SK-N-SH (cell line): Measurements from ENCODE around the gene CRB1. TPM values are rescaled to one million over a fixed set of nuclear protein-coding genes. Genes with fewer than 3 reads are reported as not detected.
A peak's percentile ranks its signal among the peaks of the same experiment; 100 is the strongest.

Source experiments
- CTCF ChIA-PET: fragments of 300-600, 350-600 bp; formaldehyde crosslinking; extraction: SDS; loops from one replicate; lab custom pipeline; 2021; lab: Yijun Ruan, JAX
- POLR2A ChIA-PET: fragments of 350-600 bp; sonication (Branson Sonifier 250); formaldehyde crosslinking; extraction: SDS; loops from one replicate; lab custom pipeline; 2020; ENCODE audit warnings: antibody characterized with exemption, inconsistent platforms; lab: Yijun Ruan, JAX
- DNase-seq: peaks from one replicate; pipeline ENCODE4 v3.0.0; 2012
- H2AFZ ChIP-seq: fragments of 200-600 bp; sonication (generic); 2 replicates; pipeline ENCODE4 v1.8.1; 2016; ENCODE audit warnings: antibody characterized with exemption, mild to moderate bottlenecking, low read depth
- H3F3A ChIP-seq: fragments of 200-600 bp; sonication (generic); replicated peaks from 2 replicates; pipeline ENCODE3; 2016; ENCODE audit warnings: antibody characterized with exemption, mild to moderate bottlenecking; ENCODE audit not compliant: insufficient read depth
- H3K27ac ChIP-seq, 2 experiments: fragments of 200-500 bp in 1 of 2; fragments of 200-600 bp in 1 of 2; sonication (Bioruptor generic) in 1 of 2; sonication (generic), shearing (Covaris generic) in 1 of 2; 2 replicates each; pipeline versions ENCODE4 v1.5.1 to v1.6.1; 2014 to 2016; ENCODE audit warnings: low read depth in 2 of 2, inconsistent platforms in 1 of 2, low read length in 1 of 2, mild to moderate bottlenecking in 1 of 2, mixed read lengths in 1 of 2
- H3K27me3 ChIP-seq: fragments of 200-600 bp; sonication (generic), shearing (Covaris generic); 2 replicates; pipeline ENCODE4 v1.6.1; 2016; ENCODE audit warnings: mixed run types; ENCODE audit not compliant: insufficient read depth
- H3K36me3 ChIP-seq, 2 experiments: fragments of 200-500 bp in 1 of 2; fragments of 200-600 bp in 1 of 2; sonication (Bioruptor generic) in 1 of 2; sonication (generic) in 1 of 2; replicated peaks in 1 of 2; 2 replicates each; pipeline versions ENCODE3 to v1.5.1; 2014 to 2016; ENCODE audit warnings: low read length in 1 of 2, mild to moderate bottlenecking in 1 of 2; ENCODE audit not compliant: insufficient read depth in 2 of 2, control insufficient read depth in 1 of 2
- H3K4me1 ChIP-seq, 2 experiments: fragments of 200-500 bp in 1 of 2; fragments of 200-600 bp in 1 of 2; sonication (Bioruptor generic) in 1 of 2; sonication (generic), shearing (Covaris generic) in 1 of 2; 2 replicates each; pipeline versions ENCODE4 v1.5.1 to v1.6.1; 2014 to 2016; ENCODE audit warnings: low read depth in 1 of 2, low read length in 1 of 2, mixed run types in 1 of 2; ENCODE audit not compliant: insufficient read depth in 2 of 2, control insufficient read depth in 1 of 2
- H3K4me2 ChIP-seq: fragments of 200-600 bp; sonication (generic), shearing (Covaris generic); 2 replicates; pipeline ENCODE4 v1.6.1; 2017; ENCODE audit warnings: mixed run types
- H3K4me3 ChIP-seq, 2 experiments: fragments of 200-500 bp in 1 of 2; fragments of 200-600 bp in 1 of 2; sonication (Bioruptor generic) in 1 of 2; sonication (generic), shearing (Covaris generic) in 1 of 2; 2 replicates each; pipeline versions ENCODE4 v1.5.1 to v1.8.1; 2014 to 2016; ENCODE audit warnings: low read depth in 2 of 2, inconsistent platforms in 1 of 2, low read length in 1 of 2, mild to moderate bottlenecking in 1 of 2, mixed read lengths in 1 of 2, moderate library complexity in 1 of 2
- H3K79me2 ChIP-seq: fragments of 200-600 bp; sonication (generic); 2 replicates; pipeline ENCODE4 v1.8.1; 2017; ENCODE audit warnings: mild to moderate bottlenecking; ENCODE audit not compliant: insufficient read depth
- H3K9ac ChIP-seq: fragments of 200-600 bp; sonication (generic); 2 replicates; pipeline ENCODE4 v1.6.1; 2017; ENCODE audit warnings: mixed run types
- H3K9me2 ChIP-seq: fragments of 200-600 bp; sonication (generic); 2 replicates; pipeline ENCODE4 v1.6.1; 2017; ENCODE audit warnings: mixed run types
- H3K9me3 ChIP-seq: fragments of 200-600 bp; sonication (generic); 2 replicates; pipeline ENCODE4 v1.6.1; 2017; ENCODE audit warnings: mixed run types, mild to moderate bottlenecking, moderate library complexity
- H4K20me1 ChIP-seq: fragments of 200-600 bp; sonication (generic); 2 replicates; pipeline ENCODE4 v1.6.1; 2017; ENCODE audit warnings: mild to moderate bottlenecking, mixed run types; ENCODE audit not compliant: insufficient read depth
- CHD2 ChIP-seq: fragments of 150-350 bp; IDR thresholded peaks from 2 replicates; pipeline ENCODE4 v1.6.1; 2018; ENCODE audit warnings: low read length; ENCODE audit not compliant: partially characterized antibody
- ELF1 ChIP-seq: IDR thresholded peaks from 2 replicates; pipeline ENCODE4 v1.4.0; 2012
- EP300 ChIP-seq, 2 experiments: IDR thresholded peaks; 2 replicates each; pipeline versions ENCODE4 v1.4.0 to v1.6.1; 2012; ENCODE audit warnings: borderline replicate concordance in 1 of 2, low read depth in 1 of 2, low read length in 1 of 2
- GATA2 ChIP-seq: sonication (generic); formaldehyde crosslinking; IDR thresholded peaks from 2 replicates; pipeline ENCODE4 v1.5.0; 2020; ENCODE audit warnings: mild to moderate bottlenecking, missing genetic modification reagents
- IRF3 ChIP-seq: fragments of 150-350 bp; IDR thresholded peaks from 2 replicates; pipeline ENCODE4 v1.6.1; 2016; ENCODE audit warnings: mild to moderate bottlenecking, low read depth, low read length
- MXI1 ChIP-seq: IDR thresholded peaks from 2 replicates; pipeline ENCODE4 v1.6.1; 2012; ENCODE audit warnings: mild to moderate bottlenecking, low read depth, low read length, improper control_type of control experiment
- NFIC ChIP-seq: IDR thresholded peaks from 2 replicates; pipeline ENCODE4 v1.4.0; 2012; ENCODE audit warnings: borderline replicate concordance
- POLR2AphosphoS5 ChIP-seq: IDR thresholded peaks from 2 replicates; pipeline ENCODE4 v1.6.1; 2012; ENCODE audit warnings: low read depth, low read length
- RCOR1 ChIP-seq: fragments of 150-350 bp; IDR thresholded peaks from 2 replicates; pipeline ENCODE4 v1.6.1; 2017; ENCODE audit warnings: antibody characterized with exemption, low read length
- RXRA ChIP-seq: IDR thresholded peaks from 2 replicates; pipeline ENCODE4 v1.4.0; 2012; ENCODE audit warnings: low read depth, mild to moderate bottlenecking, borderline replicate concordance
- SIN3A ChIP-seq: IDR thresholded peaks from 2 replicates; pipeline ENCODE4 v1.6.1; 2012; ENCODE audit warnings: low read depth, mild to moderate bottlenecking, low read length, moderate library complexity, borderline replicate concordance
- SMC3 ChIP-seq: IDR thresholded peaks from 2 replicates; pipeline ENCODE4 v1.6.1; 2012; ENCODE audit warnings: low read depth, low read length, improper control_type of control experiment
- TEAD4 ChIP-seq: IDR thresholded peaks from 2 replicates; pipeline ENCODE4 v1.4.0; 2012; ENCODE audit warnings: mild to moderate bottlenecking, borderline replicate concordance; ENCODE audit not compliant: insufficient read depth
- USF2 ChIP-seq: fragments of 150-350 bp; IDR thresholded peaks from 2 replicates; pipeline ENCODE4 v1.6.1; 2017; ENCODE audit warnings: antibody characterized with exemption, low read length, low read depth, borderline replicate concordance
- WGBS: methylation state at CpG from one replicate; pipeline ENCODE4 v1.1.6; 2017; ENCODE audit warnings: low lambda C conversion rate; 5-methylcytosine and 5-hydroxymethylcytosine counted together
- polyA plus RNA-seq, 3 experiments: library from polyadenylated mRNA; depleted of rRNA; stranded (reverse); fragments of >200 nt; gene quantifications; 2 replicates each; pipeline ENCODE4 v1.2.3, GENCODE V29; 2012
- TF ChIP-seq, protein P1 (sequence below): IDR thresholded peaks from 2 replicates; pipeline ENCODE4 v1.6.1; 2012; ENCODE audit warnings: mild to moderate bottlenecking, low read depth, low read length, moderate library complexity

The CRB1 gene
- polyA plus RNA-seq, 1 of the 3 experiments (the other 2 are of a cell fraction): 0.13 TPM

DNA sequence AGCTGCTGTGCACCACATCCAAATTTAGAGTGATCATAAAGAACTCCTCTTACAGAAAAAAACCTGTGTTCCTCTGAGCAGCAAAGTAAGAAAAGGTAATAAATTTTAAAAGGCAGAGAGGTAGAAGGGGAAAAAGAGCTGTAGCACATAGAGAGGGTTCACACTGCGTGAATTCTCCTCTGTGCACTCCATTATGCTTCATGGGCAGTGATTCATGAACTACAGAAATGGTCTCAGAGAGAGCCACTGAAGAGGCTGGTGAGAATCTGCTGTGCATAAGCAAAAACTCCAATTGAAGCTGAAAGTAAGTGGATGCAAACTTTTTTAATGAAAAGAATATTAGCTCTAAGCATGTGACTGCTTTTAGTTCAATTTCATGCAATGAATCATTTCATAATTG lies 65.0 kb downstream of the CRB1 start (continued):
- TF ChIP-seq IRF3: no peak

DNA sequence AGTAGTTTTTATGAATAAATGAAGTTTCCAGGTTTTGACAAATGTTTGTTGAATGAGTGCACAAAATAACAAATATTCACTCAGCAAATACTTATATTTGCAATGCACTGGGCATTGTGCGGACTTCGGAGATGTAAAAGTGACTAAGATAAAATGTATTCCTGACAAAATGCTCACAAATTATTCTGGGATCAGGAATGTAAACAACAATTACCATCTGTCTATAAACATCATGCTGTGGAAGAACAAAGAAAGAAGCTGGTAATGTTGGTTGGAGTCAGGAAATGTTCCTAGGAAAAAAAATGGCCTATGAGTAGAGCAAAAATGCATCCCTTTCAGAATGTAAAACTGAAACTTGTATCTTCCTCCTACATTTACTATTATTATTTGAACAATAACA lies 68.5 kb downstream of the CRB1 start:
- no peaks in the 10 kb centered on the region for H3K27me3 ChIP-seq
- H3K4me1 ChIP-seq: peaks cover 0 to 7% of the 10 kb centered on the region in 2 experiments; a peak in 2 of 4 replicates
- H2AFZ ChIP-seq: no peak overlapping the region
- ChIA-PET CTCF (interaction anchor here (1.0 to 2.1 kb wide), 2 partner anchors 9 to 40 kb away, joined by 3 to 5 read pairs; no protein-coding TSS in a partner anchor), POLR2A (no interaction called here)
- no peaks in the 10 kb centered on the region for H4K20me1 ChIP-seq
- H3K9me3 ChIP-seq: no peaks in the 10 kb centered on the region
- no peaks in the 10 kb centered on the region for H3K9me2 ChIP-seq
- no peak for DNase-seq
- no peak overlapping the region for H3K4me2 ChIP-seq
- no peak overlapping the region for H3K4me3 ChIP-seq
- H3F3A ChIP-seq: peaks cover 3% of the 10 kb centered on the region
- H3K36me3 ChIP-seq: no peaks in the 10 kb centered on the region
- no peak overlapping the region for H3K27ac ChIP-seq
- H3K79me2 ChIP-seq: no peaks in the 10 kb centered on the region
- no peak for TF ChIP-seq NFIC
- no peak for TF ChIP-seq RCOR1
- TF ChIP-seq RXRA: no peak
- no peak overlapping the region for H3K9ac ChIP-seq
- 93% methylated on average over 2 of the region's 2 CpGs for WGBS

DNA sequence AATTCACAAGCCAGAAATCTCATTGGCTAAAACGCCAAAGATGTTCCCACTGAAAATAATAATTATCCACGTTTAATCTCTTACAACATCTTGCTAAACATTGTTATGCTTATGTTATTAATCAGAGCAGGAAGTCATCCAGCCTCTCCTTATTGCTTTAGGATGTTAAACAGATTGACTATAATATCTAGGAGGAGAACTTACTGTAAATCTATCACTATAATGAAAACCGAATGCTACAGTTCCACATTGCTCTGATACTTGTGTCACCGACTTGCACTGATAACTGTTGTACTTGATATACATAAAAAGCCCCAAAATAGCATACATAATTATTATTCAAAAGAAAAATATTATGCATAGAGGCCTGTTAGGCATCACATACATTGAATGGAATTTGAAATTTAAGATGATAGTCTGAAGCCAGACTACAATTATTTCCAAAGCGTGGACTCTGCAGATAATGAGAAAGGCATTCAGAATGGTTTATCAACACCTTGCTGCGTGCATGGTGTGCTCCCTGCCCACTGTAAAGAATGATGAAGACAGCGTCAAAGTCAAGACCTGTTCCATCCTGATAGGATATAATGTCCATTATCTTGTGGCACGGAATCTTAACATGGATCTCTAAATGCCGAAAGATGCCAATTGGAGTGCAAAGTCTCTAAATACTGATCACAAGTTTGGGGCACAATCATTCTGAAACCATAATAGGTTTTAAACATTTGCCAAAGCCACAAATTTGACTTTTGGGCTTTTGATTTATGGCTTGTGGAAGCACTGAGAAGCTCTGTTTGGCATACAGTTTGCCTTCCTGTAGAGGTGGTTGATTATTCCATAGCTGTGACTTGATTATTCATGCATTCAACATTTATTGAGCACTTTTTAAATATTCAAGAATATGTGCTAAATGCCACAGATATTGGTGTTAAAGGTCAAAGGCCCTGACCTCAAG lies 71.3 kb downstream of the CRB1 start:
- POLR2A ChIA-PET: no interaction called here
- Histone ChIP-seq H3K79me2 (no peaks in the 10 kb centered on the region), H4K20me1 (no peaks in the 10 kb centered on the region), H3K9me2 (no peaks in the 10 kb centered on the region), H3K9me3 (no peaks in the 10 kb centered on the region), H3K9ac (no peak overlapping the region), H2AFZ (no peak overlapping the region), H3K4me2 (no peak overlapping the region), H3K27ac (peak overlapping the region in 1 of 2 experiments; percentile 75; a peak in 2 of 4 replicates), H3K4me1 (peaks cover 0 to 7% of the 10 kb centered on the region in 2 experiments; a peak in 2 of 4 replicates), H3K4me3 (no peak overlapping the region), H3F3A (peaks cover 3% of the 10 kb centered on the region), H3K27me3 (no peaks in the 10 kb centered on the region), H3K36me3 (no peaks in the 10 kb centered on the region)
- TF ChIP-seq, protein P1, sequence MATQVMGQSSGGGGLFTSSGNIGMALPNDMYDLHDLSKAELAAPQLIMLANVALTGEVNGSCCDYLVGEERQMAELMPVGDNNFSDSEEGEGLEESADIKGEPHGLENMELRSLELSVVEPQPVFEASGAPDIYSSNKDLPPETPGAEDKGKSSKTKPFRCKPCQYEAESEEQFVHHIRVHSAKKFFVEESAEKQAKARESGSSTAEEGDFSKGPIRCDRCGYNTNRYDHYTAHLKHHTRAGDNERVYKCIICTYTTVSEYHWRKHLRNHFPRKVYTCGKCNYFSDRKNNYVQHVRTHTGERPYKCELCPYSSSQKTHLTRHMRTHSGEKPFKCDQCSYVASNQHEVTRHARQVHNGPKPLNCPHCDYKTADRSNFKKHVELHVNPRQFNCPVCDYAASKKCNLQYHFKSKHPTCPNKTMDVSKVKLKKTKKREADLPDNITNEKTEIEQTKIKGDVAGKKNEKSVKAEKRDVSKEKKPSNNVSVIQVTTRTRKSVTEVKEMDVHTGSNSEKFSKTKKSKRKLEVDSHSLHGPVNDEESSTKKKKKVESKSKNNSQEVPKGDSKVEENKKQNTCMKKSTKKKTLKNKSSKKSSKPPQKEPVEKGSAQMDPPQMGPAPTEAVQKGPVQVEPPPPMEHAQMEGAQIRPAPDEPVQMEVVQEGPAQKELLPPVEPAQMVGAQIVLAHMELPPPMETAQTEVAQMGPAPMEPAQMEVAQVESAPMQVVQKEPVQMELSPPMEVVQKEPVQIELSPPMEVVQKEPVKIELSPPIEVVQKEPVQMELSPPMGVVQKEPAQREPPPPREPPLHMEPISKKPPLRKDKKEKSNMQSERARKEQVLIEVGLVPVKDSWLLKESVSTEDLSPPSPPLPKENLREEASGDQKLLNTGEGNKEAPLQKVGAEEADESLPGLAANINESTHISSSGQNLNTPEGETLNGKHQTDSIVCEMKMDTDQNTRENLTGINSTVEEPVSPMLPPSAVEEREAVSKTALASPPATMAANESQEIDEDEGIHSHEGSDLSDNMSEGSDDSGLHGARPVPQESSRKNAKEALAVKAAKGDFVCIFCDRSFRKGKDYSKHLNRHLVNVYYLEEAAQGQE: no peak
- no peak for TF ChIP-seq MXI1
- TF ChIP-seq EP300 (IDR thresholded peaks at IDR 0.05; ENCODE audit: borderline replicate concordance in 1 of 2, low read depth in 1 of 2, low read length in 1 of 2): peak in 1 of 2 experiments; percentile 42; a peak in 1 of 4 replicates
- TF ChIP-seq ELF1: no peak
- TF ChIP-seq CHD2: no peak
- TF ChIP-seq NFIC: no peak
- no peak for TF ChIP-seq POLR2AphosphoS5
- no peak for TF ChIP-seq GATA2 (CRISPR knock-in tag)
- no peak for TF ChIP-seq SIN3A
- TF ChIP-seq SMC3: no peak
- TF ChIP-seq RCOR1: peak; percentile 43; the same call in 1 of the 2 replicates
- no peak for TF ChIP-seq USF2
- TF ChIP-seq TEAD4: no peak
- peak; percentile 16 for DNase-seq
- CTCF ChIA-PET: interaction anchor here (0.7 to 1.3 kb wide), 2 partner anchors 10 to 17 kb away, joined by 3 to 4 read pairs; no protein-coding TSS in a partner anchor
- WGBS: 49% methylated on average over 9 of the region's 9 CpGs
